B cell (primary cell): ENCODE results near the gene SEC16A. TPM values are rescaled to one million over a fixed set of nuclear protein-coding genes. Genes with fewer than 3 reads are reported as not detected.
A peak's percentile ranks its signal among the peaks of the same experiment; 100 is the strongest.

Source experiments
- ATAC-seq: fragments of 200-7000 bp; cut with Tn5 transposase; one replicate; pipeline ENCODE4 v1.10.0; 2021; ENCODE audit warnings: low read depth, mild to moderate bottlenecking, moderate number of reproducible peaks, moderate library complexity
- CTCF ChIA-PET: fragments of 350-600 bp; sonication (Branson Sonifier 250); formaldehyde crosslinking; loops from one replicate; lab custom pipeline; 2021; ENCODE audit warnings: antibody characterized with exemption, inconsistent platforms; lab: Charles Lee
- POLR2A ChIA-PET: fragments of 350-600 bp; sonication (Branson Sonifier 250); formaldehyde crosslinking; loops from one replicate; lab custom pipeline; 2021; ENCODE audit warnings: antibody characterized with exemption; lab: Charles Lee
- DNase-seq: peaks from one replicate; pipeline ENCODE4 v3.0.0; 2013
- H2AFZ ChIP-seq: 2 replicates; pipeline ENCODE4 v1.6.1; 2012; ENCODE audit warnings: mild to moderate bottlenecking, low read depth, low read length; ENCODE audit not compliant: insufficient read depth, poor library complexity, severe bottlenecking
- H3K27ac ChIP-seq, 2 donors: 1 replicate in 1 of 2; 2 replicates in 1 of 2; pipeline ENCODE4 v1.5.1; 2012 to 2013; ENCODE audit warnings: low read length in 2 of 2, mild to moderate bottlenecking in 2 of 2, moderate library complexity in 1 of 2
- H3K27me3 ChIP-seq, 4 experiments: fragments of 200-600 bp in 1 of 4; sonication (generic) in 1 of 4; replicated peaks in 1 of 4; 1 replicate in 2 of 4; 2 replicates in 2 of 4; pipeline versions ENCODE4 v1.6.1 to v1.7.0; 2013 to 2016; ENCODE audit warnings: low read length in 3 of 4, mild to moderate bottlenecking in 2 of 4, mixed read lengths in 1 of 4, moderate library complexity in 1 of 4; ENCODE audit not compliant: insufficient read depth in 4 of 4, control insufficient read depth in 3 of 4; ENCODE audit errors: control extremely low read depth in 1 of 4
- H3K36me3 ChIP-seq, 2 experiments: replicated peaks in 1 of 2; 1 replicate in 1 of 2; 2 replicates in 1 of 2; pipeline versions ENCODE4 v1.6.1 to v1.7.1; 2013; ENCODE audit warnings: low read length in 1 of 2; ENCODE audit not compliant: insufficient read depth in 2 of 2, control insufficient read depth in 1 of 2; ENCODE audit errors: control extremely low read depth in 1 of 2, extremely low read depth in 1 of 2
- H3K4me1 ChIP-seq, 2 donors: fragments of 200-600 bp in 1 of 2; sonication (generic) in 1 of 2; 1 replicate in 1 of 2; 2 replicates in 1 of 2; pipeline versions ENCODE4 v1.5.1 to v1.6.1; 2013 to 2017; ENCODE audit warnings: low read length in 2 of 2; ENCODE audit not compliant: control insufficient read depth in 2 of 2, insufficient read depth in 2 of 2
- H3K4me2 ChIP-seq: replicated peaks from 2 replicates; pipeline ENCODE3; 2012; ENCODE audit warnings: mild to moderate bottlenecking, low read depth, low read length; ENCODE audit not compliant: poor library complexity, severe bottlenecking
- H3K4me3 ChIP-seq, 5 experiments: fragments of 200-600 bp in 1 of 5; sonication (generic) in 1 of 5; 1 replicate in 3 of 5; 2 replicates in 2 of 5; pipeline versions ENCODE4 v1.5.1 to v1.7.0; 2011 to 2016; ENCODE audit warnings: low read length in 4 of 5, mild to moderate bottlenecking in 4 of 5, low read depth in 2 of 5, control low read depth in 1 of 5, moderate library complexity in 1 of 5; ENCODE audit not compliant: insufficient read depth in 1 of 5; ENCODE audit errors: control extremely low read depth in 1 of 5, extremely low read depth in 1 of 5
- H3K79me2 ChIP-seq: fragments of 200-600 bp; sonication (generic); one replicate; pipeline ENCODE4 v1.6.0; 2016; ENCODE audit warnings: low read length; ENCODE audit not compliant: control insufficient read depth, insufficient read depth
- H3K9ac ChIP-seq: fragments of 200-600 bp; sonication (generic); 2 replicates; pipeline ENCODE4 v1.6.1; 2017; ENCODE audit warnings: mild to moderate bottlenecking, low read length, moderate library complexity
- H3K9me3 ChIP-seq, 3 donors: one replicate each; pipeline versions ENCODE4 v1.6.1 to v1.7.1; 2013; ENCODE audit warnings: low read length in 2 of 3; ENCODE audit not compliant: control insufficient read depth in 2 of 3, insufficient read depth in 1 of 3; ENCODE audit errors: control extremely low read depth in 1 of 3
- H4K20me1 ChIP-seq: 2 replicates; pipeline ENCODE4 v1.6.0; 2012; ENCODE audit warnings: mild to moderate bottlenecking, low read length; ENCODE audit not compliant: insufficient read depth, control insufficient read depth, poor library complexity, severe bottlenecking
- H3K27ac Mint-ChIP-seq: one replicate; pipeline ENCODE4 v1.8.0; 2021; ENCODE audit warnings: mixed read lengths
- H3K27me3 Mint-ChIP-seq: one replicate; pipeline ENCODE4 v1.8.0; 2021; ENCODE audit warnings: mixed read lengths
- H3K4me1 Mint-ChIP-seq: one replicate; pipeline ENCODE4 v1.8.0; 2021; ENCODE audit warnings: mixed read lengths
- H3K4me3 Mint-ChIP-seq: one replicate; pipeline ENCODE4 v1.8.0; 2021; ENCODE audit warnings: mixed read lengths
- H3K9me3 Mint-ChIP-seq: one replicate; pipeline ENCODE4 v1.8.0; 2022; ENCODE audit warnings: mixed read lengths; ENCODE audit not compliant: insufficient read depth
- CTCF ChIP-seq: fragments of 200-600 bp; IDR thresholded peaks from one replicate; pipeline ENCODE4 v1.8.0; 2022; ENCODE audit warnings: antibody characterized with exemption, mild to moderate bottlenecking
- EZH2 ChIP-seq: IDR thresholded peaks from 2 replicates; pipeline ENCODE4 v1.6.1; 2012; ENCODE audit warnings: borderline replicate concordance, low read depth, mild to moderate bottlenecking, moderate library complexity, low read length; ENCODE audit not compliant: insufficient read depth, poor library complexity, severe bottlenecking
- WGBS: methylation state at CpG from one replicate; pipeline ENCODE4 v1.1.5; 2013; ENCODE audit warnings: missing lambda C conversion rate; ENCODE audit not compliant: insufficient coverage; 5-methylcytosine and 5-hydroxymethylcytosine counted together
- intact Hi-C: fragments of 100-400 bp; cut with micrococcal nuclease; formaldehyde crosslinking; loops from one replicate; pipeline ENCODE4 v1.10.0; 2022
- polyA plus RNA-seq: library from polyadenylated mRNA; depleted of rRNA; stranded (reverse); fragments of >200 nt; gene quantifications from 2 replicates; pipeline ENCODE4 v1.2.3, GENCODE V29; 2012
- total RNA-seq, 2 donors: library from RNA; stranded (reverse); fragments of 120-200 nt in 1 of 2; gene quantifications; 1 replicate in 1 of 2; 2 replicates in 1 of 2; pipeline versions ENCODE4 v1.2.3 to v1.2.4, GENCODE V29; 2013 to 2022

The SEC16A gene
- total and polyA plus RNA-seq, 2 donors (not counting 1 experiment from before 2014, with no cell fraction given) = 31.7 to 73.4 TPM

GRCh38 chr9:136531186-136531903 lies 48.5 kb upstream of the SEC16A start:
- ChIA-PET POLR2A (no interaction called here), CTCF (interaction anchor here (1.6 to 2.4 kb wide), 2 partner anchors 40 to 100 kb away, joined by 4 to 12 read pairs; no protein-coding TSS in a partner anchor)
- H3K4me3 ChIP-seq = no peak overlapping the region
- no peak overlapping the region for H3K9ac ChIP-seq
- ATAC-seq (no peak), DNase-seq (no peak)
- H3K9me3 ChIP-seq = peaks cover 0 to 2% (median 0%) of the 10 kb centered on the region in 3 donors
- no peak for TF ChIP-seq EZH2
- no peak for TF ChIP-seq CTCF
- no peaks in the 10 kb centered on the region for H3K27me3 ChIP-seq
- peaks cover 0 to 2% of the 10 kb centered on the region in 2 experiments for H3K36me3 ChIP-seq
- H3K27me3 Mint-ChIP-seq = no peaks in the 10 kb centered on the region
- H3K79me2 ChIP-seq = peaks cover 77% of the 10 kb centered on the region
- peaks cover 54% of the 10 kb centered on the region for H3K4me1 Mint-ChIP-seq
- H3K4me3 Mint-ChIP-seq = peak overlapping the region; percentile 50
- H3K4me2 ChIP-seq = peak overlapping the region; percentile 75
- H3K27ac ChIP-seq = no peak overlapping the region
- peaks cover 99% of the 10 kb centered on the region for H4K20me1 ChIP-seq
- 71% methylated on average over 30 of the region's 37 CpGs for WGBS
- intact Hi-C loops = no loop called here
- no peaks in the 10 kb centered on the region for H3K9me3 Mint-ChIP-seq
- peaks cover 70 to 76% of the 10 kb centered on the region in 2 donors for H3K4me1 ChIP-seq
- no peak overlapping the region for H2AFZ ChIP-seq
- no peak overlapping the region for H3K27ac Mint-ChIP-seq

- ChIA-PET CTCF (interaction anchor here (0.7 to 2.4 kb wide), 6 partner anchors 8 to 101 kb away, joined by 3 to 12 read pairs (median 4); no protein-coding TSS in a partner anchor), POLR2A (no interaction called here)
- Histone ChIP-seq H3K27ac (no peak overlapping the region), H3K4me2 (peak overlapping the region; percentile 75), H3K9ac (no peak overlapping the region), H3K36me3 (peaks cover 0 to 2% of the 10 kb centered on the region in 2 experiments), H3K4me1 (peaks cover 65 to 70% of the 10 kb centered on the region in 2 donors), H3K9me3 (peaks cover 0 to 2% (median 0%) of the 10 kb centered on the region in 3 donors), H3K79me2 (peaks cover 75% of the 10 kb centered on the region), H3K4me3 (no peak overlapping the region), H4K20me1 (peaks cover 99% of the 10 kb centered on the region), H2AFZ (no peak overlapping the region), H3K27me3 (no peaks in the 10 kb centered on the region)
- peak; percentile 43 for DNase-seq
- H3K27ac Mint-ChIP-seq = peak overlapping the region; percentile 41
- TF ChIP-seq CTCF = no peak
- no peak for TF ChIP-seq EZH2
- peak overlapping the region; percentile 50 for H3K4me3 Mint-ChIP-seq
- intact Hi-C loops = no loop called here
- H3K27me3 Mint-ChIP-seq = no peaks in the 10 kb centered on the region
- H3K4me1 Mint-ChIP-seq = peaks cover 51% of the 10 kb centered on the region
- no peaks in the 10 kb centered on the region for H3K9me3 Mint-ChIP-seq
- WGBS = 28% methylated on average over 20 of the region's 20 CpGs
- ATAC-seq = no peak
These were observed 47.7 kb upstream of the SEC16A start for GRCh38 chr9:136530461-136531089.
